Inferior parietal cortex (tissue), 1 donor: Measurements from ENCODE around the gene GDF15.
A peak's percentile ranks its signal among the peaks of the same experiment; 100 is the strongest.

Experiments
- DNase-seq: peaks from one replicate; pipeline ENCODE4 v3.0.0-alpha.2; 2016; ENCODE audit errors: extremely low spot score

Gene GDF15

GRCh38 chr19:18418483-18419194 is 32.7 kb downstream of the GDF15 start:
- no peak for DNase-seq

GRCh38 chr19:18419195-18419698 is 33.3 kb downstream of the GDF15 start, which contains the start of gene SSBP4:
TSS of gene SSBP4 (plus strand) at chr19:18419398. CDS start at chr19:18419649, 251 bp downstream.
- DNase-seq: peak; percentile 67

GRCh38 chr19:18419699-18420460 is 33.9 kb downstream of the GDF15 start:
- DNase-seq: no peak

- no peak for DNase-seq
These were observed 35.0 kb downstream of the GDF15 start for GRCh38 chr19:18420930-18421329.

- DNase-seq: no peak
These were observed 35.5 kb downstream of the GDF15 start for GRCh38 chr19:18421371-18421959.

- no peak for DNase-seq
These were observed 36.7 kb downstream of the GDF15 start for GRCh38 chr19:18422530-18423191.

- no peak for DNase-seq
These were observed 37.5 kb downstream of the GDF15 start for GRCh38 chr19:18423258-18424020.

GRCh38 chr19:18424122-18424889 is 38.3 kb downstream of the GDF15 start:
- DNase-seq: no peak

- no peak for DNase-seq
These were observed 39.0 kb downstream of the GDF15 start for GRCh38 chr19:18424890-18425514.

- no peak for DNase-seq
These were observed 39.8 kb downstream of the GDF15 start for GRCh38 chr19:18425515-18426415.

- DNase-seq: no peak
These were observed 40.4 kb downstream of the GDF15 start for GRCh38 chr19:18426416-18426767.

GRCh38 chr19:18427080-18427742 is 41.3 kb downstream of the GDF15 start:
- DNase-seq: no peak

GRCh38 chr19:18427743-18428113 is 41.8 kb downstream of the GDF15 start:
- no peak for DNase-seq

GRCh38 chr19:18428173-18428786 is 42.3 kb downstream of the GDF15 start:
- DNase-seq: no peak

- DNase-seq: peak; percentile 77
These were observed 43.1 kb downstream of the GDF15 start for GRCh38 chr19:18428787-18429674.

- no peak for DNase-seq
These were observed 43.9 kb downstream of the GDF15 start for GRCh38 chr19:18429717-18430416.
